Measurements from ENCODE around the gene MEIOSIN. TPM values are rescaled to one million over a fixed set of nuclear protein-coding genes. Genes with fewer than 3 reads are reported as not detected.
A peak's percentile ranks its signal among the peaks of the same experiment; 100 is the strongest.

The MEIOSIN gene
- total RNA-seq, 6 experiments from 2014 or later = 0.24 TPM; not detected in 5

- intact Hi-C loops (cut with DNase I) = no loop called here
- DNase-seq = no peak
- no peak for ATAC-seq
- H3K27ac ChIP-seq = peak overlapping the region; percentile 86 to 97 (median 92)
- TF ChIP-seq POLR2A (IDR thresholded peaks at IDR 0.05) (no peak), CTCF (IDR thresholded peaks at IDR 0.05) (no peak)
- no peaks in the 10 kb centered on the region for H3K36me3 ChIP-seq
- peaks cover 0 to 12% (median 3%) of the 10 kb centered on the region in 4 donors for H3K4me1 ChIP-seq
- no peaks in the 10 kb centered on the region for H3K9me3 ChIP-seq
- peak overlapping the region in 2 of 3 donors; percentile 80 to 91 for H3K4me3 ChIP-seq
- no CpG with 5 or more reads among the region's 17 CpGs for WGBS (ENCODE audit: insufficient coverage, low coverage, low lambda C conversion rate, missing lambda C conversion rate)
- H3K27me3 ChIP-seq = no peaks in the 10 kb centered on the region
Observed at GRCh38 chr19:45766296-45766868, 33.1 kb downstream of the MEIOSIN start.

- H3K27me3 ChIP-seq = no peaks in the 10 kb centered on the region
- peaks cover 0 to 17% (median 5%) of the 10 kb centered on the region in 4 donors for H3K4me1 ChIP-seq
- peak overlapping the region; percentile 76 to 91 (median 80) for H3K4me3 ChIP-seq
- H3K9me3 ChIP-seq = no peaks in the 10 kb centered on the region
- 28% methylated on average over 3 of the region's 24 CpGs for WGBS (ENCODE audit: insufficient coverage, low coverage, low lambda C conversion rate, missing lambda C conversion rate)
- TF ChIP-seq CTCF (IDR thresholded peaks at IDR 0.05) = no peak
- no peak for TF ChIP-seq POLR2A (IDR thresholded peaks at IDR 0.05)
- peak overlapping the region; percentile 86 to 97 (median 92) for H3K27ac ChIP-seq
- no peak for ATAC-seq
- no peak for DNase-seq
- intact Hi-C loops (cut with DNase I) = no loop called here
- H3K36me3 ChIP-seq = no peaks in the 10 kb centered on the region
Observed at GRCh38 chr19:45766869-45767346, 33.7 kb downstream of the MEIOSIN start.

GRCh38 chr19:45767410-45767880, 34.2 kb downstream of the MEIOSIN start:
- no peaks in the 10 kb centered on the region for H3K27me3 ChIP-seq
- intact Hi-C loops (cut with DNase I) = no loop called here
- H3K4me1 ChIP-seq = peaks cover 0 to 20% (median 7%) of the 10 kb centered on the region in 4 donors
- TF ChIP-seq POLR2A (IDR thresholded peaks at IDR 0.05) (peak; percentile 56), CTCF (IDR thresholded peaks at IDR 0.05) (no peak)
- peak; percentile 75 to 79 (median 78) for DNase-seq
- peak overlapping the region; percentile 86 to 97 (median 92) for H3K27ac ChIP-seq
- no peaks in the 10 kb centered on the region for H3K36me3 ChIP-seq
- peak overlapping the region; percentile 76 to 91 (median 80) for H3K4me3 ChIP-seq
- no peaks in the 10 kb centered on the region for H3K9me3 ChIP-seq
- WGBS (ENCODE audit: insufficient coverage, low coverage, low lambda C conversion rate, missing lambda C conversion rate) = 29% methylated on average over 24 of the region's 31 CpGs
- ATAC-seq = peak in 2 of 4 donors; percentile 0 to 1

- ATAC-seq = peak in 3 of 4 donors; percentile 0 to 3 (median 3)
- WGBS (ENCODE audit: insufficient coverage, low coverage, low lambda C conversion rate, missing lambda C conversion rate) = 17% methylated on average over 6 of the region's 102 CpGs
- intact Hi-C loops (cut with DNase I) = no loop called here
- H3K9me3 ChIP-seq = no peaks in the 10 kb centered on the region
- H3K4me1 ChIP-seq = peaks cover 0 to 20% (median 7%) of the 10 kb centered on the region in 4 donors
- peak; percentile 78 to 84 (median 78) for DNase-seq
- H3K27ac ChIP-seq = peak overlapping the region; percentile 86 to 97 (median 92)
- H3K4me3 ChIP-seq = peak overlapping the region; percentile 76 to 91 (median 80)
- H3K36me3 ChIP-seq = no peaks in the 10 kb centered on the region
- peak; percentile 64 for TF ChIP-seq POLR2A (IDR thresholded peaks at IDR 0.05)
- TF ChIP-seq CTCF (IDR thresholded peaks at IDR 0.05) = no peak
- H3K27me3 ChIP-seq = no peaks in the 10 kb centered on the region
Observed at GRCh38 chr19:45767881-45768654, 34.8 kb downstream of the MEIOSIN start.
